ENCODE measurements around the gene DNAH14. TPM values are rescaled to one million over a fixed set of nuclear protein-coding genes. Genes with fewer than 3 reads are reported as not detected.
"Not testable (repeated sequence)": the region's sequence is repeated elsewhere in the genome, so short reads cannot be mapped to it uniquely, and the experiment has no call there.

Gene DNAH14
- total and polyA plus RNA-seq, 2 experiments from 2014 or later = 14.7 to 46.1 TPM

GRCh38 chr1:225224287-225224686 lies 294.8 kb downstream of the DNAH14 start:
- H3K9me2 ChIP-seq (replicated peaks; ENCODE audit: insufficient read depth) = no peaks in the 10 kb centered on the region
- no peaks in the 10 kb centered on the region for H3K4me1 ChIP-seq (ENCODE audit: insufficient read depth)
- H3K36me3 ChIP-seq (replicated peaks; ENCODE audit: insufficient read depth, low read depth) = no peaks in the 10 kb centered on the region
- WGBS (ENCODE audit: low lambda C conversion rate, missing lambda C conversion rate) = 71% methylated on average over 1 of the region's 1 CpG
- H3K79me2 ChIP-seq = no peaks in the 10 kb centered on the region
- no peaks in the 10 kb centered on the region for H3K27me3 ChIP-seq
- no peak overlapping the region for H2AFZ ChIP-seq
- no peak overlapping the region for H3K27ac ChIP-seq
- H4K20me1 ChIP-seq (ENCODE audit: insufficient read depth, poor library complexity, severe bottlenecking) = no peaks in the 10 kb centered on the region
- no peak overlapping the region for H3K4me3 ChIP-seq
- H3K4me2 ChIP-seq = no peak overlapping the region
- no peak for TF ChIP-seq EZH2 (IDR thresholded peaks at IDR 0.05; ENCODE audit: borderline replicate concordance)
- no peak for TF ChIP-seq CTCF (IDR thresholded peaks at IDR 0.05; ENCODE audit: poor library complexity)
- TF ChIP-seq EZH2phosphoT487 (IDR thresholded peaks at IDR 0.05; ENCODE audit: low read depth, severe bottlenecking, unreplicated experiment) = no peak
- DNase-seq (ENCODE audit: low spot score) = no peak
- H3K9me3 ChIP-seq (ENCODE audit: low read depth) = no peaks in the 10 kb centered on the region

GRCh38 chr1:225225681-225226080 lies 296.2 kb downstream of the DNAH14 start:
- H3K4me3 ChIP-seq = no peak overlapping the region
- no peak overlapping the region for H3K27ac ChIP-seq
- no peaks in the 10 kb centered on the region for H3K4me1 ChIP-seq (ENCODE audit: insufficient read depth)
- DNase-seq (ENCODE audit: low spot score) = no peak
- no peak overlapping the region for H3K4me2 ChIP-seq
- H3K36me3 ChIP-seq (replicated peaks; ENCODE audit: insufficient read depth, low read depth) = no peaks in the 10 kb centered on the region
- no peaks in the 10 kb centered on the region for H4K20me1 ChIP-seq (ENCODE audit: insufficient read depth, poor library complexity, severe bottlenecking)
- no peak overlapping the region for H2AFZ ChIP-seq
- H3K27me3 ChIP-seq = no peaks in the 10 kb centered on the region
- H3K9me2 ChIP-seq (replicated peaks; ENCODE audit: insufficient read depth) = no peaks in the 10 kb centered on the region
- WGBS (ENCODE audit: low lambda C conversion rate, missing lambda C conversion rate) = 86% methylated on average over 2 of the region's 2 CpGs
- TF ChIP-seq EZH2 (IDR thresholded peaks at IDR 0.05; ENCODE audit: borderline replicate concordance) = no peak
- no peak for TF ChIP-seq CTCF (IDR thresholded peaks at IDR 0.05; ENCODE audit: poor library complexity)
- no peak for TF ChIP-seq EZH2phosphoT487 (IDR thresholded peaks at IDR 0.05; ENCODE audit: low read depth, severe bottlenecking, unreplicated experiment)
- H3K9me3 ChIP-seq (ENCODE audit: low read depth) = no peaks in the 10 kb centered on the region
- H3K79me2 ChIP-seq = no peaks in the 10 kb centered on the region

- 37% methylated on average over 8 of the region's 8 CpGs for WGBS (ENCODE audit: low lambda C conversion rate, missing lambda C conversion rate)
- H3K4me1 ChIP-seq (ENCODE audit: insufficient read depth) = no peaks in the 10 kb centered on the region
- peak overlapping the region; percentile 29 for H3K4me2 ChIP-seq
- H3K9me3 ChIP-seq (ENCODE audit: low read depth) = no peaks in the 10 kb centered on the region
- H3K9me2 ChIP-seq (replicated peaks; ENCODE audit: insufficient read depth) = no peaks in the 10 kb centered on the region
- H4K20me1 ChIP-seq (ENCODE audit: insufficient read depth, poor library complexity, severe bottlenecking) = no peaks in the 10 kb centered on the region
- TF ChIP-seq CTCF (IDR thresholded peaks at IDR 0.05; ENCODE audit: poor library complexity) = no peak
- TF ChIP-seq EZH2 (IDR thresholded peaks at IDR 0.05; ENCODE audit: borderline replicate concordance) = no peak
- TF ChIP-seq EZH2phosphoT487 (IDR thresholded peaks at IDR 0.05; ENCODE audit: low read depth, severe bottlenecking, unreplicated experiment) = no peak
- no peaks in the 10 kb centered on the region for H3K79me2 ChIP-seq
- H3K27ac ChIP-seq = no peak overlapping the region
- no peaks in the 10 kb centered on the region for H3K36me3 ChIP-seq (replicated peaks; ENCODE audit: insufficient read depth, low read depth)
- H3K4me3 ChIP-seq = no peak overlapping the region
- DNase-seq (ENCODE audit: low spot score) = peak; percentile 29
- no peaks in the 10 kb centered on the region for H3K27me3 ChIP-seq
- no peak overlapping the region for H2AFZ ChIP-seq
Observed at GRCh38 chr1:225228871-225229303, 299.4 kb downstream of the DNAH14 start.

DNA sequence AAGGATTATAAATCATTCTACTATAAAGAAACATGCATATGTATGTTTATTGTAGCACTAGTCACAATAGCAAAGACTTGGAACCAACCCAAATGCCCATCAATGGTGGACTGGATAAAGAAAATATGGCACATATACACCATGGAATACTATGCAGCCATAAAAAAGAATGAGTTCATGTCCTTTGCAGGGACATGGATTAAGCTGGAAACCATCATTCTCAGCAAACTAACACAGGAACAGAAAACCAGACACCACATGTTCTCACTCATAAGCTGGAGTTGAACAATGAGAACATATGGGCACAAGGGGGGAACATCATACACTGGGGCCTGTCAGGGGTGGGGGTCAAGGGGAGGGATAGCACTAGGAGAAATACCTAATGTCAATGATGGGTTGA lies 300.0 kb downstream of the DNAH14 start:
- not testable (repeated sequence) for DNase-seq (ENCODE audit: low spot score); H3K79me2 ChIP-seq

More for the DNA sequence above, 300.0 kb downstream of the DNAH14 start:
- not testable (repeated sequence) for H3K27me3 ChIP-seq; H3K36me3 ChIP-seq (replicated peaks; ENCODE audit: insufficient read depth, low read depth); H3K4me3 ChIP-seq; H4K20me1 ChIP-seq (ENCODE audit: insufficient read depth, poor library complexity, severe bottlenecking); H3K9me2 ChIP-seq (replicated peaks; ENCODE audit: insufficient read depth); H3K9me3 ChIP-seq (ENCODE audit: low read depth); H3K27ac ChIP-seq; H3K4me1 ChIP-seq (ENCODE audit: insufficient read depth); H2AFZ ChIP-seq
- H3K4me2 ChIP-seq = peak overlapping the region; percentile 29
